GM10248 (cell line): ENCODE measurements around the gene TGFB1.

Experiments used
- CTCF ChIA-PET: fragments of 300-600 bp; sonication (Branson Sonifier 250); formaldehyde crosslinking; extraction: SDS; loops from one replicate; lab custom pipeline; 2021; ENCODE audit warnings: antibody characterized with exemption; lab: Yijun Ruan, JAX
- POLR2A ChIA-PET: fragments of 350-650 bp; sonication (Branson Sonifier 250); formaldehyde crosslinking; extraction: SDS; loops from one replicate; lab custom pipeline; 2020; ENCODE audit warnings: antibody characterized with exemption; lab: Yijun Ruan, JAX
- DNase-seq: peaks from one replicate; pipeline ENCODE4 v3.0.0; 2012; ENCODE audit errors: extremely low spot score
- TF ChIP-seq, protein P1 (sequence below): IDR thresholded peaks from 2 replicates; pipeline ENCODE4 v1.5.1; 2012; ENCODE audit warnings: mild to moderate bottlenecking, low read depth; ENCODE audit errors: extremely low read depth, missing control alignments, control extremely low read depth

The TGFB1 gene

DNA sequence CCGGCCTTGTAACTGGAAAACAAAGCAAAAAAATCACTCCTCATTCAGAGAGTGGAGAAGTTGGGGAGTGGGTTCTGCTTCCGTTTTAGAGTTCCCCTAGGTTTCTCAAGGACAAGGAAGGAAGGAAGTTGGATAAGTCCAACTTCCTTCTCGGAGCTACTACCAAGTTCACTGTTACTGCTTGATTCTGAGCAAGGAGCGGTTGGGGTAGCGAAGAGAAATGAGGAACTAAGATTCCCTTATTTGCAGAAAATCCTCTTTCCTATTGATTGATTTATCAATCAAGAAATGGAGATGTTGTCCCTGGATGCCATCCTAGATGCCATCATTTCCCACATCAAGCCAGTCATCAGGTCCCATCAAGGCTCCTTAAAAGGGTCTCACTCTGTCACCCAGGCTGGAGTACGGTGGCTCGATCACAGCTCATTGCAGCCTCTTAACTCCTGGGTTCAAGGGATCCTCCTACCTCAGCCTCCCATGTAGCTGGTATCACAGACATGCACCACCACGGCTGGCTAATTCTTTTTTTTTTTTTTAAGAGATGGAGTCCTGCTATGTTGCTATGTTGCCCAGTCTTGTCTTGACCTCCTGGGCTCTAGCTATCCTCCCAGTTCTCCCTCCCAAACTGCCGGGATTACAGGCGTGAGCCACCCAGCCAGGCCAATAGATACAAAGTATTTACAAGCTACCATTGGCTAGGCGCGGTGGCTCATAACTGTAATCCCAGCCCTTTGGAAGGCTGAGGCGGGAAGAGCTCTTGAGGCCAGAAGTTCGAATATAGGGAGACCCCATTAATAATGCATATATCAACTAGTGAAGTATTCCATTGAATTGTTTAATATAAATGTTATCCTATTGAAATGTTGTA is 11.0 kb upstream of the TGFB1 start:
- CTCF ChIA-PET, result interaction anchor here (0.7 to 4.1 kb wide), 14 partner anchors 8 to 232 kb away, joined by 3 to 68 read pairs (median 4); partner anchors contain the start of gene TGFB1
- TF ChIP-seq, protein P1, sequence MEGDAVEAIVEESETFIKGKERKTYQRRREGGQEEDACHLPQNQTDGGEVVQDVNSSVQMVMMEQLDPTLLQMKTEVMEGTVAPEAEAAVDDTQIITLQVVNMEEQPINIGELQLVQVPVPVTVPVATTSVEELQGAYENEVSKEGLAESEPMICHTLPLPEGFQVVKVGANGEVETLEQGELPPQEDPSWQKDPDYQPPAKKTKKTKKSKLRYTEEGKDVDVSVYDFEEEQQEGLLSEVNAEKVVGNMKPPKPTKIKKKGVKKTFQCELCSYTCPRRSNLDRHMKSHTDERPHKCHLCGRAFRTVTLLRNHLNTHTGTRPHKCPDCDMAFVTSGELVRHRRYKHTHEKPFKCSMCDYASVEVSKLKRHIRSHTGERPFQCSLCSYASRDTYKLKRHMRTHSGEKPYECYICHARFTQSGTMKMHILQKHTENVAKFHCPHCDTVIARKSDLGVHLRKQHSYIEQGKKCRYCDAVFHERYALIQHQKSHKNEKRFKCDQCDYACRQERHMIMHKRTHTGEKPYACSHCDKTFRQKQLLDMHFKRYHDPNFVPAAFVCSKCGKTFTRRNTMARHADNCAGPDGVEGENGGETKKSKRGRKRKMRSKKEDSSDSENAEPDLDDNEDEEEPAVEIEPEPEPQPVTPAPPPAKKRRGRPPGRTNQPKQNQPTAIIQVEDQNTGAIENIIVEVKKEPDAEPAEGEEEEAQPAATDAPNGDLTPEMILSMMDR, result no peak
- POLR2A ChIA-PET, result interaction anchor here (0.7 to 3.0 kb wide), 7 partner anchors 9 to 166 kb away, joined by 3 to 25 read pairs (median 6); partner anchors contain the start of gene TGFB1
- DNase-seq, result no peak

DNA sequence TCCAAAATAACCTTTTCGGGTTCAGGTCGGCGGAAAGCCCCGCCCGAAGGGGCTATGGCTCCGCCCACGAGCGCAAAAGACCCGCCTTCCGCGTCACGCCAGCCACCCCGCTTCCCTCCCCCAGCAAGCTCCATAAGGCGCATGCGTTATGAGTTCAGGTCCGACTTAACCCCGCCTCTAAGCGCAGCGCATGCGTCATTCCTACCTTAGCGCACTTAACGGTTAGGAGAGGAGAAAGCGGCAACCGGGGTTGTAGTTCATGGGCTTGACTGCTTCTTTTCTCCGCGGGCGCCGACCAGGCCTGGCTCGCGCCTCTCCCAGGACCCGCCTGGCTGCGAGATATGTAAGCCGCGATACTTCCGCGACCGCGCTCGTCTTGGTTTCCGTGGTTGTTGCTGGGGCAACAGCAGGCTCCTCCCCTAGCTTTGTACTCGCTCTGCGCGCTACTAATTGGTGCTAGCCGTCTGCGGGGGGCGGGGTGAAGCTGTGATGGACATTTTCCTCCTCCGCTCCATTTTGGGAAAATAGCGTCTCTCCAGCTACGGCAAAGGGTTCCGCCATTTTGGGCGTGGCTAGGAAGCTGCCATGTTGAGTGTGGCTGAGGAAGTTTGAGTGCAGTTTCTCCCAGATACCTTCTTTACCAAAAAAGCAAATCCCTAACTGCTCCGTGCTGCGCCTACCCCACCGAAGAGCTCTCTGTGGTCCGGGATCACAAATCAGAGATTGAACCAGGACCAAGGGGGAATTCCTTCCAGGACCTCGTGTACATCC is 10.2 kb upstream of the TGFB1 start, which contains the start of gene B9D2:
Gene B9D2 (minus strand): TSS at position 397 of the 771 bp plus-strand sequence. CDS start 630 bp downstream, outside the sequence.
- peak; percentile 97 for DNase-seq
- ChIA-PET POLR2A (interaction anchor here (0.5 to 3.0 kb wide), 8 partner anchors 8 to 938 kb away, joined by 3 to 25 read pairs (median 6); partner anchors contain the start of genes SERTAD1 and TGFB1), CTCF (interaction anchor here (0.7 to 4.1 kb wide), 9 partner anchors 9 to 207 kb away, joined by 3 to 68 read pairs (median 4); partner anchors contain the start of gene TGFB1)
- TF ChIP-seq, protein P1, result no peak

DNA sequence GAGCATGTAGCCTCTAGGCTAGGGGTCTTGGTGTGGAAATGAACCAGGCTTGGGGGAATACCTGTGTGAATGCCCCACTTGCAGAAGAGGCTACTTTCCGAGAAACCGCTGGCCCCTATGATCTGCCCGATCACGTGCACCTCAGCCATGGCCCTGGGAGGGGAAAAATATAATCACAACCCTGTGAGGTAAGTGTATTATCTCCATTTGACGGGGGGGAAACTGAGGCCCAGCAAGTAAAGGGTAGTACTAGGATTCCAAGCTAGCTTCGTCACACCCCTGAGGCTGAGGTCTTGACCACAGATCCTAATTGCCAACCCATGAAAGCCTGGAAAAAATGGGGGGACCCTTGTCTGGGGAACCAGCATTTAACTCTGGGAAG is 9.6 kb upstream of the TGFB1 start:
- CTCF ChIA-PET, result interaction anchor here (0.7 to 4.1 kb wide), 6 partner anchors 9 to 207 kb away, joined by 3 to 68 read pairs (median 4); partner anchors contain the start of gene TGFB1
- POLR2A ChIA-PET, result interaction anchor here (0.5 to 3.0 kb wide), 7 partner anchors 8 to 937 kb away, joined by 3 to 25 read pairs (median 6); partner anchors contain the start of genes SERTAD1 and TGFB1
- DNase-seq, result no peak
- TF ChIP-seq, protein P1, result no peak

DNA sequence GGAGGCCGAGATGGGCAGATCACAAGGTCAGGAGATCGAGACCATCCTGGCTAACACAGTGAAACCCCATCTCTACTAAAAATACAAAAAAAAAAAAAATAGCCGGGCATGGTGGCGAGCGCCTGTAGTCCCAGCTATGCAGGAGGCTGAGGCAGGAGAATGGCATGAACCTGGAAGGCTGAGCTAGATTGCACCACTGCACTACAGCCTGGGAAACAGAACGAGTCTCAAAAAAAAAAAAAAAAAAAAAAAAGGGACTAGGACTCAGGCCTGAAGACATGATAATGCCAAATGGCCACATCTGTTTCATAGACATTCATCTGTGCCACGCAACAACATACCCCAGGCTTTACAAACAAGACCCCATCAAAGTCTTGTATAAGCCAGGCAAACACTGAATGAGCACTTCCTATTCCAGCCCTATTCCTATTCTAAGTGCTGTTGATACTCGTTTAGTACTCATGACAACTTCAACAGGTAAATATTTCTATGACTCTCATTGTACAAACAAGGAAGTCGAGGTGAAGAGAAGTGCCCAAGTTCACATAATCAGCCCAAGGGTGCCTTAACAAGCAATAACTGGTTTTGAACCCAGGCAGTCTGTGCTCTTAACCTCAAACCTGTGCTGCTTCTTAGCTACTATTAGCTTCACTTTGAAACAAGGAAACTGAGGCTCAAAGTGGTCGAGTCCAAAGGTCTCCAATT is 8.6 kb upstream of the TGFB1 start:
- CTCF ChIA-PET, result interaction anchor here (4.1 kb wide), 1 partner anchor 8 kb away, joined by 68 read pairs; the partner anchor contains the start of gene TGFB1
- TF ChIP-seq, protein P1, result no peak
- POLR2A ChIA-PET, result no interaction called here
- no peak for DNase-seq

DNA sequence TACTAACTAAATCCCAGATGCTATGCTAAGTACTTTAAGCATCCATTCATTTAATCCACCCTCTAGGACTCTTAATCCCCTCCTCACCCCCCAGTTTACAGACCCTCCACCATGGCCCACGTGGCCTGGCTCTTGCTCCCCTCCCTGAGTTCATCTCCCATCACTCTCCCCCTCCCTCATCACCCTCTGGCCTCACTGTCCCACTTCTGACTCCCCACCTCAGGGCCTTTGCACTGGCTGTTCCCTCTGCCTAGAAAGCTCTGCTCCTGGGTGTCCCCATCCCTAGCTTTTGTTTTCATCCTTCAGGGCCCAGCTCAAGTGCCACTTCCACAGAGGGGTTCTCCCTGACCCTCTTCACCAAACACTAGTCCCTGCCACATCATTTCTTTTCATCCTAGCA is 6.0 kb upstream of the TGFB1 start:
- TF ChIP-seq, protein P1, result no peak
- ChIA-PET CTCF (interaction anchor here (1.5 kb wide), 1 partner anchor 8 kb away, joined by 5 read pairs; no protein-coding TSS in a partner anchor), POLR2A (no interaction called here)
- no peak for DNase-seq

DNA sequence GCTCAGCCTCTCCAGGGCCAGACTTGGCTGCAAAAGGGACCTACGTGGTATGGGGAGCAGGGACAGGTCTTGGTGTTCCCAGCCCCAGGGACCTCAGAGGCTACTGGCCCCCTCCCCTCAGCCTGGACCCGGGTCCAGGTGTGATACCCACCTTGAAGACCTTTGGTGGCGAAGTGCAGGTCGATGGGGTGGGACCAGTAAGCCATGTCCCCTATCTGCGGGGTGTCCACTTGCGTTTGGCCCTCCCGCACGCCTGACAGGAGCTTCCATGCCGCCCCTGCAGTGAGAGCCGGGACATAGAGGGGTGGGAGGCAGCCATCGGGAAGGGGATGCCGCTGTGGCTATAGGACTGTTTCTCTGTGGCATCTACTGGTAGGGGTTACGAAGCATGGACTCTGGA is 4.0 kb upstream of the TGFB1 start:
- DNase-seq, result no peak
- POLR2A ChIA-PET, result no interaction called here
- CTCF ChIA-PET, result interaction anchor here (1.2 to 1.9 kb wide), 2 partner anchors 30 to 94 kb away, joined by 3 to 7 read pairs; partner anchors contain the start of gene HNRNPUL1
- TF ChIP-seq, protein P1, result no peak
